CD4-positive, CD25-positive, alpha-beta regulatory T cell (primary cell): Measurements from ENCODE around the gene PTH1R. TPM values are rescaled to one million over a fixed set of nuclear protein-coding genes. Genes with fewer than 3 reads are reported as not detected.
A peak's percentile ranks its signal among the peaks of the same experiment; 100 is the strongest.

Source experiments
- ATAC-seq, 2 donors: fragments of 150-1000 bp; cut with Tn5 transposase; one replicate each; pipeline ENCODE4 v1.10.0; 2021; ENCODE audit warnings: low read depth in 2 of 2, moderate number of reproducible peaks in 2 of 2, moderate library complexity in 1 of 2
- DNase-seq, 3 donors: peaks; one replicate each; pipeline versions ENCODE4 v3.0.0 to v3.0.0-alpha.2; 2012 to 2022; ENCODE audit warnings: mixed read lengths in 1 of 3
- H3K27ac ChIP-seq: one replicate; pipeline ENCODE4 v1.7.0; 2013; ENCODE audit warnings: mild to moderate bottlenecking, low read length; ENCODE audit not compliant: insufficient read depth, poor library complexity, severe bottlenecking
- H3K27me3 ChIP-seq: one replicate; pipeline ENCODE4 v1.7.0; 2013; ENCODE audit warnings: low read length; ENCODE audit not compliant: control insufficient read depth, insufficient read depth
- H3K36me3 ChIP-seq: one replicate; pipeline ENCODE4 v1.7.0; 2013; ENCODE audit warnings: mild to moderate bottlenecking, low read length, moderate library complexity; ENCODE audit not compliant: control insufficient read depth, insufficient read depth
- H3K4me1 ChIP-seq: 2 replicates; pipeline ENCODE4 v1.7.0; 2013; ENCODE audit warnings: mild to moderate bottlenecking, low read length; ENCODE audit not compliant: insufficient read depth, control insufficient read depth, poor library complexity, severe bottlenecking
- H3K4me3 ChIP-seq: one replicate; pipeline ENCODE4 v1.7.0; 2013; ENCODE audit warnings: low read depth, mild to moderate bottlenecking, low read length, moderate library complexity
- H3K9me3 ChIP-seq, 2 experiments: 1 replicate in 1 of 2; 2 replicates in 1 of 2; pipeline ENCODE4 v1.7.0; 2013; ENCODE audit warnings: low read length in 2 of 2, mild to moderate bottlenecking in 1 of 2, moderate library complexity in 1 of 2; ENCODE audit not compliant: control insufficient read depth in 2 of 2
- H3K27ac Mint-ChIP-seq, 3 donors: one replicate each; pipeline ENCODE4 v1.8.0; 2020 to 2022; ENCODE audit warnings: mild to moderate bottlenecking in 3 of 3, mixed read lengths in 3 of 3, moderate library complexity in 2 of 3
- H3K27me3 Mint-ChIP-seq: one replicate; pipeline ENCODE4 v1.8.0; 2022; ENCODE audit warnings: mild to moderate bottlenecking, mixed read lengths
- H3K36me3 Mint-ChIP-seq: one replicate; pipeline ENCODE4 v1.8.0; 2020; ENCODE audit warnings: mixed read lengths
- H3K4me1 Mint-ChIP-seq, 4 donors: one replicate each; pipeline ENCODE4 v1.8.0; 2020 to 2022; ENCODE audit warnings: mixed read lengths in 4 of 4, mild to moderate bottlenecking in 1 of 4
- H3K4me3 Mint-ChIP-seq, 4 donors: one replicate each; pipeline ENCODE4 v1.8.0; 2020 to 2022; ENCODE audit warnings: mild to moderate bottlenecking in 4 of 4, mixed read lengths in 4 of 4, moderate library complexity in 3 of 4
- H3K9me3 Mint-ChIP-seq, 7 donors: one replicate each; pipeline ENCODE4 v1.8.0; 2020 to 2022; ENCODE audit warnings: mixed read lengths in 7 of 7, mild to moderate bottlenecking in 3 of 7, moderate library complexity in 2 of 7
- polyA plus RNA-seq, 4 donors: library from polyadenylated mRNA; unstranded; fragments of 300-500 nt; fragmentation: Illumina TruSeq; gene quantifications; one replicate each; pipeline ENCODE4 v1.2.3, GENCODE V29; 2021
- total RNA-seq: library from RNA; stranded (reverse); gene quantifications from one replicate; pipeline ENCODE4 v1.2.3, GENCODE V29; 2022

Gene PTH1R
- total and polyA plus RNA-seq, 5 donors from 2014 or later = not detected

DNA sequence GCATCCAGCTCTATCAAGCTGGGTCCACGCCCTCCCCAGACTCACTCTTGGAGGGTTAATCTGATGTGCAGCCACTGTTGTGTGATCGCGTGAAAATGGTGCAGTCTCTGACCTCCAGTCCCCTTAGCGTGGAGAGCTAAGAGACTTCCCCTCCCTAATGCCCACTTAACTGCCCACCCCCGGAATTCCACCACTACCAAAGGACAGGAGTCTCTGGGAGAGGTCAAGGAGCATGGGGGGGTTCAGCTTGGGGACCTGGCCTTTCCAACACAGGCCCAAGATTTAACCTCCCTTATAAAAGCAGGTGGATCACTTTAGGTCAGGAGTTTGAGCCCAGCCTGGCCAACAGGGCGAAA lies 50.2 kb downstream of the PTH1R start:
- no peaks in the 10 kb centered on the region for H3K9me3 Mint-ChIP-seq
- no peaks in the 10 kb centered on the region for H3K9me3 ChIP-seq
- peaks cover 50% of the 10 kb centered on the region for H3K4me1 ChIP-seq
- H3K27ac Mint-ChIP-seq = peak overlapping the region in 2 of 3 donors; percentile 85 to 94
- no peak overlapping the region for H3K4me3 ChIP-seq
- no peaks in the 10 kb centered on the region for H3K27me3 Mint-ChIP-seq
- ATAC-seq (no peak), DNase-seq (no peak)
- H3K27ac ChIP-seq = no peak overlapping the region
- H3K4me3 Mint-ChIP-seq = no peak overlapping the region
- no peaks in the 10 kb centered on the region for H3K27me3 ChIP-seq
- H3K4me1 Mint-ChIP-seq = peaks cover 26 to 62% (median 48%) of the 10 kb centered on the region in 4 donors
- peaks cover 18% of the 10 kb centered on the region for H3K36me3 Mint-ChIP-seq
- H3K36me3 ChIP-seq = peaks cover 39% of the 10 kb centered on the region

DNA sequence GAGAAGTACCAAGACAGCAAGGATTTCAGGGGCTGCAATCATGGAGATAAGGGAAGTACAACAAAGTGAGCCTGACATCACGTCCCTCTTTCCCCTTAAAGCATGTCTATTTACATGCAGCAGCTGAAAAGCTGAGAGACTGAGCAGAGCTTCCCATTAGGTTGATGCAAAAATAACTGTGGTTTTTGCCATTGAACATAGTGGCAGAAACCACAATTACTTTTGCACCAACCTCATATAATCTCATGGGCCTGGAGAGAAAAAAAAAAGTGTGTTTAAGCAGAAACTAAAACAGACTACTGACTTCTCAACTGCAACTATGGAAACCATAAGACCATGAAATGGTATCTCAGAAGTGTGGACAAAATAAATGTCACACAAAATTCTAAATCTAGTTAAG lies 50.8 kb downstream of the PTH1R start:
- H3K36me3 ChIP-seq = peaks cover 34% of the 10 kb centered on the region
- peak in 1 of 3 donors; percentile 35 for DNase-seq
- H3K27me3 Mint-ChIP-seq = no peaks in the 10 kb centered on the region
- H3K36me3 Mint-ChIP-seq = peaks cover 13% of the 10 kb centered on the region
- H3K4me3 ChIP-seq = peak overlapping the region; percentile 15
- peak overlapping the region in 1 of 4 donors; percentile 7 for H3K4me3 Mint-ChIP-seq
- no peaks in the 10 kb centered on the region for H3K9me3 Mint-ChIP-seq
- H3K4me1 ChIP-seq = peaks cover 56% of the 10 kb centered on the region
- no peak for ATAC-seq
- H3K27me3 ChIP-seq = no peaks in the 10 kb centered on the region
- H3K4me1 Mint-ChIP-seq = peaks cover 26 to 68% (median 49%) of the 10 kb centered on the region in 4 donors
- H3K27ac ChIP-seq = no peak overlapping the region
- peak overlapping the region; percentile 19 to 79 (median 69) for H3K27ac Mint-ChIP-seq
- no peaks in the 10 kb centered on the region for H3K9me3 ChIP-seq

DNA sequence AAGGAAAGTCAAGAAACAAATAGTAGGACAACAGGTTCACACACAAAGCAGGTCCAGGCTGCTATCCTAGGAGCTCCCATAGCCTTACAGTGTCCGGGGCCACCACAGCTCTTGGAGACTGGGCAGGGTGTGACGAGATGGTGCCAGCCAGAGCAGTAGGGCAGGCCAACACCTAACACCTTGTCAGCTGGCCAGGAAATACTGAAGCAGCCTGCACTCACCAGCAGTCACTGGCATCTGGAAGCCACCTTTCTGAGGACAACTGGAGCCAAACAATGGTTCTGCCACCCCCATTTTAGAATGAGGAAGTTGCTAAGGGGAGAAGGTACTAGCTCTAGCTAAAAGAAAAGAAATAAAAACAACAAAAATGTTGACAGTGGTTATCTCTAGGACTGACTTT lies 51.8 kb downstream of the PTH1R start:
- no peaks in the 10 kb centered on the region for H3K27me3 Mint-ChIP-seq
- H3K4me3 Mint-ChIP-seq = peak overlapping the region in 2 of 4 donors; percentile 2 to 5
- peaks cover 26 to 74% (median 51%) of the 10 kb centered on the region in 4 donors for H3K4me1 Mint-ChIP-seq
- no peaks in the 10 kb centered on the region for H3K27me3 ChIP-seq
- H3K36me3 ChIP-seq = peaks cover 25% of the 10 kb centered on the region
- peak overlapping the region; percentile 11 for H3K27ac ChIP-seq
- H3K4me3 ChIP-seq = no peak overlapping the region
- H3K9me3 ChIP-seq = no peaks in the 10 kb centered on the region
- H3K27ac Mint-ChIP-seq = peak overlapping the region in 2 of 3 donors; percentile 19 to 94
- DNase-seq (no peak), ATAC-seq (no peak)
- H3K9me3 Mint-ChIP-seq = no peaks in the 10 kb centered on the region
- H3K36me3 Mint-ChIP-seq = peaks cover 10% of the 10 kb centered on the region
- peaks cover 63% of the 10 kb centered on the region for H3K4me1 ChIP-seq

DNA sequence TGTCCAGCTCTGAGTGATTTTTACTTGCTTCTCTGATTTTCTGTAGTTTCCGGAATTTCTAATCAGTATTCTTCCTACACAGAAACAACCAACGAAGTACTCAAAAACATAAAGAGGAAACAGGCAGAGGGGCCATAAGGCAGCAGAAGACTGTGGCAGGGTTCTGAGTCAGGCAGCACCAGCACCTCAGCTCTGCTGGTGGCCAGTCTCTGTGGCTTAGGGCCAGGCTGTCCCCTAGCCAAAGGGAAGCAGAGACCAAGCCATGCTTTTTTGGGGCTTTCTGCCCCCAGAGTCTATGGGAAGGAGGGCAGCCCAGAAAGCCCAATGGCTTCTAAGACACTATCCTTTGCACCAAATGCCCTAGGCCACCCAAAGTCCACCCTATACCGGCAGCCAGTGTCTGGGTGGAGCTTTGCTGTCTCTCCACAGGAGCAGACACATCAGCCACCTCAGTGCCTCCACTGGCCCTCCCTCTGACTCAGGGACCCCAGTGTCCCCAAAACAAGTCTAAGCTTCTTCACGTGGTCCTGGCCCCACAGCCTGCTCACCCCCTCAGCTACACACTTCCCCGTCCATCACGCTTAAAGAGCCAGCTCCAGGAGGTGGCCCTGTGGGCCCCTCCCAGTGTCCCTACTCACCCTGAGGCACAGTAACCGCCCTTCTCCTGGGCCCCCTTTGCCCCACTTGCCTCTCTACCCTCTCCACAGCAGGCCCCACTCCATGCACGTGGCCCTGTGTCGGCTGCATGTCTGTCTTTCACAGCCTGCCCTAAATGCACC lies 52.8 kb downstream of the PTH1R start:
- H3K36me3 ChIP-seq = peaks cover 19% of the 10 kb centered on the region
- DNase-seq (no peak), ATAC-seq (no peak)
- Mint-ChIP-seq H3K27me3 (no peaks in the 10 kb centered on the region), H3K4me1 (peaks cover 26 to 82% (median 52%) of the 10 kb centered on the region in 4 donors), H3K4me3 (peak overlapping the region in 2 of 4 donors; percentile 72 to 74), H3K36me3 (peaks cover 10% of the 10 kb centered on the region), H3K27ac (peak overlapping the region; percentile 83 to 90 (median 86)), H3K9me3 (no peaks in the 10 kb centered on the region)
- no peak overlapping the region for H3K4me3 ChIP-seq
- H3K4me1 ChIP-seq = peaks cover 70% of the 10 kb centered on the region
- peak overlapping the region; percentile 30 for H3K27ac ChIP-seq
- no peaks in the 10 kb centered on the region for H3K27me3 ChIP-seq
- no peaks in the 10 kb centered on the region for H3K9me3 ChIP-seq

DNA sequence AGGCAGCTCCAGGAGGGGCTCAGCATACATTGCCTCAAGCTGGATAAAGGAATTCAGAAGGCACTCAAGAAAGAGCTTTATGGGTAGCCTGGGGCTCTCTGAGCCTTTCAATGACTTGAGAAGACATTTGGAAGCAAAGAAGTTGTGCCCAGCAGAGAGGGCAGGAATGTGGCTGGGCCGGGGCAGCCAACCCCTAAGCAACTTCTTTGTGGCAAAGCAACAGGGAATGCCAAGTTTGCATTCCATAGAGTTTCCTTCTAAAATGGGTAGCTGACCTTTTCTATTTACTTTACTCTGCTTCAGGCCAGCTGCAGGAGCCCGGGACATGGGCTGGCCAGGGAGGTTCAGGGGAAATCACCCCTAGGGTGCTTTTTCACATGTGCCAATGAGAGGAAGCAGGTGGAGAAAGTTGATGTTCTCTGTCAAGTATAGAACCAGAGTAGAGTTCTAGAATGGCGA lies 53.5 kb downstream of the PTH1R start:
- no peak for ATAC-seq
- Mint-ChIP-seq H3K9me3 (no peaks in the 10 kb centered on the region), H3K36me3 (peaks cover 10% of the 10 kb centered on the region), H3K27me3 (no peaks in the 10 kb centered on the region), H3K4me1 (peaks cover 29 to 87% (median 54%) of the 10 kb centered on the region in 4 donors), H3K4me3 (peak overlapping the region in 2 of 4 donors; percentile 8 to 74), H3K27ac (peak overlapping the region; percentile 83 to 90 (median 86))
- H3K4me1 ChIP-seq = peaks cover 68% of the 10 kb centered on the region
- H3K27ac ChIP-seq = peak overlapping the region; percentile 30
- H3K36me3 ChIP-seq = peaks cover 18% of the 10 kb centered on the region
- H3K27me3 ChIP-seq = no peaks in the 10 kb centered on the region
- H3K9me3 ChIP-seq = no peaks in the 10 kb centered on the region
- peak overlapping the region; percentile 32 for H3K4me3 ChIP-seq
- DNase-seq = no peak

DNA sequence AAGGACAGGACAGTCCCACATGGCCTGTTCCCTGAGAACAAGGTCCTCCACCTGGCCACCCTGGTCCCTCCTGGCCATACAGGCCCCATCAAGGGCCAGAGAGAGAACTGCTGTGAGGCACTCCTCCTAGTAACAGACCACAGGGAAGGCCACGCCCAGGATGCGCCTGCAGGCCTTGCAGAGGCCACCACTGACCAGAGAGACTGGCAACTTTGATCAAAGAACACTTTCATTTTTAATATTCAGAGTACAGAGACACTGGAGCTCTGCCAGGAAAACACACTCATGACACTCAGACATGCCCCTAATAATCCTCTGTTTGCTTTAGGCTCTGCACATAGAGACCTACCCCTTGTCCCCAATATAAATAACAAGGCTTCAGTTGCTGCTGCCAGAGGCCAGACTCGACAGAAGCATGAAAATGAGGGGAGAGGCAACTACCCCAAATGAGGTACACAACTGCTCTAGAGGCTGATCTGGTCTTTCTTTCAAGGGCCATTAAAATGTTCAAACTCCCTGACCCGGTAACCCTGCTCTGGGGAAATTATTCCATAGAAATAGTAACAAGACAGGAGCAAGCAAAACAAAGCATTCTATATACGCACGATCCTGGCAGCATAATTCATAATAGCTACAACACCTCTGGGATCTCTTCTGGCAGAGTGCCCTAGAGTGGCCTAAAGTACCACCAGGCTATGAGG lies 54.3 kb downstream of the PTH1R start:
- Histone ChIP-seq H3K4me1 (peaks cover 60% of the 10 kb centered on the region), H3K4me3 (peak overlapping the region; percentile 32), H3K36me3 (peaks cover 22% of the 10 kb centered on the region), H3K9me3 (no peaks in the 10 kb centered on the region), H3K27me3 (no peaks in the 10 kb centered on the region), H3K27ac (peak overlapping the region; percentile 30)
- Mint-ChIP-seq H3K27ac (peak overlapping the region; percentile 83 to 90 (median 85)), H3K9me3 (no peaks in the 10 kb centered on the region), H3K27me3 (no peaks in the 10 kb centered on the region), H3K4me1 (peaks cover 33 to 85% (median 56%) of the 10 kb centered on the region in 4 donors), H3K36me3 (peaks cover 16% of the 10 kb centered on the region), H3K4me3 (peak overlapping the region; percentile 33 to 71 (median 55))
- peak in 1 of 3 donors; percentile 41 for DNase-seq
- no peak for ATAC-seq

DNA sequence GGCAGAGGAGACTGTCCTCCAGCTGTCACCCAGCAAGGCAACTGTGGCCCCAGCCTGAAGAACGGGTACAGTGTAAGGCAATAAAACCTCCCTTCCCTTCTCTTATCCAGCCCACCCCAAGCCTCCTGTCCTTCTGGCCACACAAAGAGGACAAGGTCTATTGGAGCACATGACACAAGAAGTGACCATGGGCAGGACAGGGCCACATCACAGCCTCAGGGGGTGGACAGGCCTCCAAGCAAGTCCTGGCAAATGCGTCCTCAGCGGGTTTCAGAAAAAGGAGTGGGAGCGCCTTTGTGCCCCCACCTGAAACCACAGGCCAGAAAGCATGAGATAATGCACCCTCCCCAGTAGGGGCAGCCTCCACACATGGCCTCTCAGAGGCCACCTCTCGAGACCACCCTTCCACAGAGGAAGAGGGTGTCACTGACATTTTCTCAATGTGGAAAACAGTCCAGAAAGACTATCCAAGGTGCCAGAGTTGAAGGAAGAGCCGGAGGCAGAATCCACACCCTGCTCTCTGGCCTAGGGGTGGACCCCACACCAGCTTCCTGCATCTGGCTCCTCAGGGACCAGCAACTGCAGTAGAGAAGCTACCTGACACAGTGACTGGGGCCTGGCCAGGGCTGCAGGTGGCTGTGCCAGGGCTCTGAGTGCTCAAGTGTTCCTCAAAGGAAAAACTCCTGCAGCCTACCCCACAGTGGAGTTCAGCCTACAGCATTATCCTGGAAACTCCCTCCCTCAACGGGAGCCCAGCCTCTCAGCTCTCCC lies 55.1 kb downstream of the PTH1R start:
- Histone ChIP-seq H3K27me3 (no peaks in the 10 kb centered on the region), H3K4me1 (peaks cover 51% of the 10 kb centered on the region), H3K27ac (peak overlapping the region; percentile 15), H3K4me3 (no peak overlapping the region), H3K36me3 (peaks cover 30% of the 10 kb centered on the region), H3K9me3 (no peaks in the 10 kb centered on the region)
- Mint-ChIP-seq H3K27ac (peak overlapping the region; percentile 14 to 90 (median 83)), H3K4me1 (peaks cover 33 to 76% (median 49%) of the 10 kb centered on the region in 4 donors), H3K4me3 (peak overlapping the region in 1 of 4 donors; percentile 71), H3K9me3 (no peaks in the 10 kb centered on the region), H3K27me3 (no peaks in the 10 kb centered on the region), H3K36me3 (peaks cover 12% of the 10 kb centered on the region)
- DNase-seq (no peak), ATAC-seq (no peak)
